Choroid plexus epithelial cell (primary cell): Measurements from ENCODE around the gene CD300LF.

ENCODE experiments used
- DNase-seq: peaks from one replicate; pipeline ENCODE4 v3.0.0-alpha.2; 2010; ENCODE audit warnings: low read depth
- H3K4me3 ChIP-seq: 2 replicates; pipeline ENCODE4 v1.5.1; 2011; ENCODE audit warnings: low read depth, mild to moderate bottlenecking, control low read depth, low read length, moderate library complexity
- TF ChIP-seq, protein P1 (sequence below): conservative IDR thresholded peaks from 2 replicates; pipeline ENCODE4 v1.5.1; 2011; ENCODE audit warnings: low read depth, mild to moderate bottlenecking, control low read depth, inconsistent platforms, low read length, moderate library complexity

Gene CD300LF

DNA sequence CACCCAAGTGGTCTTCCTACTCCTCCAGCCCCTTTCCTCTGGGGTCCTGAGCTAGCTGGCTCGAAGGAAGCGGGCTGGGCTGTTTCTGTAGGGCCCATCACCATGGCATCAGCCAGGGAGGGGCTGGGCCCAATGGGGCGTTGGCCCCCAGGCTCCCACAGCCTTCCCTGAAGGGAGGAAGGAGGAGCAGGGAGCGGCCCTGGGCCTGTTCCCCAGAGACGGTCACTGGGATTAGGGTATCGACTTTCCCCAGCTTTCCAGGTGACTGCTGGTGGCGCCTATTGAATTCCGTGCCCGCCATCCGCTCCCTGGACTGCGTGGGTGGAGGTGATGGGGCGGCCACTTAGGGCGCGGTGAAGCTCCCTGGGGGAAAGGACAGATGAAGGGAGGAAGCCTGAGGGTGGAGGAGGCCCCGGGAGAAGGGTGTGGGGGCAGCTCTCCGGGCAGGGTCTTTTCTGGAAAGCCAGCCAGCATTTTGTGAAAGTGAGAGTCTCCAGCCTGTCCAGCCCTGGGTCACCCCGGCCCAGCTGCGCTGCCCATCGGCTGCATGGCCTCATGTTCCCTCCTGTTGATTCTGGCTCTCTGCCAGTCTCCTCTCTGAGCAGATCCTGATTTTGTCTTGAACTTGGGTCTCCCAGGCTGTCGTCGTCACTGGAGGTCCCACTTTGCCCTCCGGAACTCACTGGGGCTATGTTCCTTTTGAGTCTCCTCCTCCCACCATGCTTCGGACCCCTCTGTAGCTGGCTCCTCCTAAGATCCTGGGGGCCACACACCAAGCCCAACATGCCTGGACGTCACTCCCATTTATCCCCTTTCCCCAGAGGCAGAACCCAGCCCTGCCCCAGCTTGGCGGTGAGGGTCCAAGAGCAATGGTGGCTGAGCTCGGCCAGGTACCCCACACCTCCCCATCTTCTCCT lies 45.5 kb upstream of the CD300LF start:
- H3K4me3 ChIP-seq = no peak overlapping the region
- TF ChIP-seq, protein P1, sequence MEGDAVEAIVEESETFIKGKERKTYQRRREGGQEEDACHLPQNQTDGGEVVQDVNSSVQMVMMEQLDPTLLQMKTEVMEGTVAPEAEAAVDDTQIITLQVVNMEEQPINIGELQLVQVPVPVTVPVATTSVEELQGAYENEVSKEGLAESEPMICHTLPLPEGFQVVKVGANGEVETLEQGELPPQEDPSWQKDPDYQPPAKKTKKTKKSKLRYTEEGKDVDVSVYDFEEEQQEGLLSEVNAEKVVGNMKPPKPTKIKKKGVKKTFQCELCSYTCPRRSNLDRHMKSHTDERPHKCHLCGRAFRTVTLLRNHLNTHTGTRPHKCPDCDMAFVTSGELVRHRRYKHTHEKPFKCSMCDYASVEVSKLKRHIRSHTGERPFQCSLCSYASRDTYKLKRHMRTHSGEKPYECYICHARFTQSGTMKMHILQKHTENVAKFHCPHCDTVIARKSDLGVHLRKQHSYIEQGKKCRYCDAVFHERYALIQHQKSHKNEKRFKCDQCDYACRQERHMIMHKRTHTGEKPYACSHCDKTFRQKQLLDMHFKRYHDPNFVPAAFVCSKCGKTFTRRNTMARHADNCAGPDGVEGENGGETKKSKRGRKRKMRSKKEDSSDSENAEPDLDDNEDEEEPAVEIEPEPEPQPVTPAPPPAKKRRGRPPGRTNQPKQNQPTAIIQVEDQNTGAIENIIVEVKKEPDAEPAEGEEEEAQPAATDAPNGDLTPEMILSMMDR = no peak

DNA sequence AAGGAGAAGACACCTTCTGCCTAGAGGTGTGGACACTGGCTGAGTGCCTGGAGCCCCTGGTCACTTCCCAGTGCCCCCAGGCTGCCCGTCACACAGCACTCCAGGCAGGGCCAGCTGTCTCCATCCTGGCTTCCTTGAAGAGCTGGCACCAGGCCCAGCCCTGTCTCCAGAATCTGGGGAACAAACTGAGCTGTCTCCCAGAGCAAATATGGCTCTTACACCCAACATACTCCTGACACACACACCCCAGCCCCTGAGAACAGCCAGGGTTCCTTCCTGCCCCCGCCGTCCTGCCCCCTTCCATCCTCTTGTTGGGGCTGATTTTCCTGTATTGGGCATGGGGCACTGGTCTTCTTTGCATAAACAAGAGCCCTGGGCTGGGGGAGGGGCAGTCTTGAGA lies 44.8 kb upstream of the CD300LF start:
- no peak for DNase-seq

More for the DNA sequence above, 45.5 kb upstream of the CD300LF start:
- peak; percentile 53 for DNase-seq

DNA sequence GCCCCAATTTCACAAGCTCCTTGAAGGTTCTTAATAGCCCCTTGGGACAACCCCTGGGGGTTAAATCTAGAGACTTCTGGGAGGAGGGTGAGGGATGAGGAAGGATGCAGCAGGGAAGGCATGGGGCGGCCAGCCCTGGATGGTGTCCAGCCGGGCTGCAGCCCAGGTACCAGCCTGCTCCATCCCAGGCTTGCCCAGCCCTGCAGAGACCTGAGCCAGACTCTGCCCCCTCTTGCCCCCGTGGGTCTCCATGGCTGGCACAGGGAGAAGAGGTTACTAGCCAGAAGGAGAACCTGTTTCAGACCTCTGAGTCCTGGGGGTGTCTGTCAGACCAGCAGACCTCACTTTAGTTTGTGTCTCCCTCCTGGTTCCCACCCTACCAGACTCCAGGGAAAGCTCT lies 44.2 kb upstream of the CD300LF start:
- TF ChIP-seq, protein P1 = no peak
- H3K4me3 ChIP-seq = no peak overlapping the region
- DNase-seq = no peak

More for the DNA sequence above, 44.8 kb upstream of the CD300LF start:
- H3K4me3 ChIP-seq = no peak overlapping the region
- TF ChIP-seq, protein P1 = no peak

DNA sequence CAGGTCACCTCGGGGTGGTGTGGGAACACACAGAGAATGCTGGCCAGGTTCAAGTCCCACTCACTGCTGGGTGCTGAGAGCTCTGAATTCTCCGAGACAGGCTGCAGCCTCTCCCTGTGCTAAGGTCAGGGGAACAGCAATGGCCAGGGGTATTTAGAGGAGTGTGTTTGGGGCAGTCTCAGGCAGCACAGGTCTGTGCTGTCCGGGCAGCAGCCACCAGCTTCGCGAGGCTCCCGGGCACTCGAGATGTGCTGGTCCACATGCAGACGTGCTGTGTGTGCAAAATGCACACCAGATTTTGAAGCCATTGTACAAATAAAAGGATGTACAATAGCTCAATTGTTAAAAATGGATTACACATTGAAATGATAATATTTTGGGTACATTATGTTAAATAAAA lies 42.8 kb upstream of the CD300LF start:
- no peak for DNase-seq
- no peak overlapping the region for H3K4me3 ChIP-seq
- TF ChIP-seq, protein P1 = no peak

DNA sequence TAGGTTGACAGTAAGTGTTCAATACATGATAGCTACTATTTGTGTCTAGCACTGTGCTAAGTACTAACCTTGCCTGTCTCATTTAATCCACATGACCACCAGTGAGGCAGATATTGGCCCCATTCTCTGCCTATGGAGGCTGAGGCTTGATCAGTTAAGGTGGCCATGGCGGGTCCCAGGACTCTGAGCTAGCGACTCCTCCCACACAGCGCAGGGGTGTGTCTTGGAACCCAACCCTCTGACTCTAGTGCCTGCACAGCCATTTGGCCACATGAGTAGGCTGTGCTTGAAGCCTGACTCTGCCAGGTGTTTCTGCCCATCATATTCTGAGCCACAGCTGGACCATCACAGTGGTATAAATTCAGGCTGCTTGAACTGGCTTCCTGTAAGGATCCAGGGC lies 42.1 kb upstream of the CD300LF start:
- TF ChIP-seq, protein P1 = no peak
- DNase-seq = no peak
- no peak overlapping the region for H3K4me3 ChIP-seq

DNA sequence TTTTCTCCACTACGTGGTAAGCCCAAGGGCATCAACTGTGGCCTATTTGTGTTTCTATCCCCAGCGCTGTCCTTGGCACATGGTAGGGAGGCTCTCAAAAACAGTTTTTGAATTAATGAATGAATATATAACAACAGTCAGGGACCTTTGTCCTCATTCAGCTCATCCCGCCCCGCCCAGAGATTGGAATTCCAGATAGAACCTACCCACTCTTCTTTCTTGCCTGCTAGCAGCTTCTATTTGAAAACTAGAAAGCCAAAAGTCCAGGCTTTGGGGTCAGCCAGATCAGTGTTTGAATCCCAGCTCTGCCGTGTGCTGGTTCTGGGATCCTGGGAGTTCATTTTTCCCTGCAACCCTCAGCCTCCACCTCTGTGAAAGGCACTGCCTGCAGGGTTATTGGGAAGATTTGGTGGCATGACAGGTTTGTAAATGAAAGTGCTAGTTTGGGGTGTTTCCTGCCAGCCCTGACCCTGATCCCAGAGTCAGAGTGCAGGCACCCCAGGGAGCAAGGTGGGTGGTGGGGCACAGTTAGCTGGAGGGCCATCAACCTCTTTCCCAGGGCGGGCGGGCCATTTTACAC lies 40.2 kb upstream of the CD300LF start:
- DNase-seq = no peak
- TF ChIP-seq, protein P1 = no peak
- H3K4me3 ChIP-seq = no peak overlapping the region

DNA sequence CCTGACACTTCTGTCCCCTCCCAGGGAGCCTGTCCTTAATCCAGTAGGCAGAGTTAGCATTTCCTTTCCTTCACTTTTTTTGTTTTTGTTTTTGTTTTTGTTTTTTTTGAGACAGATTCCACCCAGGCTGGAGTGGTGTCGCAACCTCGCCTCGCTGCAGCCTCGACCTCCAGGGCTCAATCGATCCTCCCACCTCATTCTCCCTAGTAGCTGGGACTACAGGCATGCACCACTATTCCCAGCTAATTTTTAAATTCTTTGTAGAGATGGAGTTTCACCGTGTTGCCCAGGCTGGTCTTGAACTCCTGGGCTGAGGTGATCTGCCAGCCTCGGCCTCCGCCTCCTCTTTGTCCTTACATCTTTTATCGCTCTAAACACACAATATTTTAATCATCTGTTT lies 39.7 kb upstream of the CD300LF start:
- DNase-seq = no peak
- no peak overlapping the region for H3K4me3 ChIP-seq
- TF ChIP-seq, protein P1 = no peak
